NB4 (cell line): Measurements from ENCODE around the gene PDZD2.

Experiments used
- DNase-seq: peaks from one replicate; pipeline ENCODE4 v3.0.0; 2010; ENCODE audit warnings: low read depth
- H3K4me3 ChIP-seq: one replicate; pipeline ENCODE4 v1.5.1; 2011; ENCODE audit warnings: mild to moderate bottlenecking, low read depth, low read length, moderate library complexity
- CTCF ChIP-seq: IDR thresholded peaks from one replicate; pipeline ENCODE4 v1.5.1; 2012; ENCODE audit warnings: low read depth, low read length
- MAX ChIP-seq: IDR thresholded peaks from 2 replicates; pipeline ENCODE4 v1.6.1; 2011; ENCODE audit warnings: low read depth, low read length
- MYC ChIP-seq: IDR thresholded peaks from 2 replicates; pipeline ENCODE4 v1.6.1; 2011; ENCODE audit warnings: low read depth, low read length
- POLR2A ChIP-seq: IDR thresholded peaks from 2 replicates; pipeline ENCODE4 v1.6.1; 2011; ENCODE audit warnings: mild to moderate bottlenecking; ENCODE audit not compliant: insufficient read length; ENCODE audit errors: extremely low read depth

The PDZD2 gene

GRCh38 chr5:31995006-31995405 is 356.1 kb downstream of the PDZD2 start:
- no peak for DNase-seq

GRCh38 chr5:31995714-31996113 is 356.8 kb downstream of the PDZD2 start:
- H3K4me3 ChIP-seq, result no peak overlapping the region
- no peak for TF ChIP-seq POLR2A
- TF ChIP-seq CTCF, result no peak
- TF ChIP-seq MYC, result no peak
- TF ChIP-seq MAX, result no peak
- no peak for DNase-seq

More at GRCh38 chr5:31995006-31995405, 356.1 kb downstream of the PDZD2 start:
- no peak for TF ChIP-seq MAX
- TF ChIP-seq MYC, result no peak
- no peak overlapping the region for H3K4me3 ChIP-seq

GRCh38 chr5:31996909-31997308 is 358.0 kb downstream of the PDZD2 start:
- TF ChIP-seq MAX (no peak), CTCF (no peak), MYC (no peak), POLR2A (no peak)
- no peak overlapping the region for H3K4me3 ChIP-seq
- no peak for DNase-seq

GRCh38 chr5:31999470-31999869 is 360.5 kb downstream of the PDZD2 start:
- H3K4me3 ChIP-seq, result no peak overlapping the region
- DNase-seq, result no peak
- TF ChIP-seq POLR2A (no peak), MAX (no peak), MYC (no peak), CTCF (no peak)

- no peak for DNase-seq
- TF ChIP-seq MAX, result no peak
- no peak for TF ChIP-seq CTCF
- TF ChIP-seq MYC, result no peak
- no peak for TF ChIP-seq POLR2A
- no peak overlapping the region for H3K4me3 ChIP-seq
Observed at GRCh38 chr5:32000731-32001130, 361.8 kb downstream of the PDZD2 start.

- no peak for DNase-seq
- TF ChIP-seq MYC, result no peak
- no peak for TF ChIP-seq POLR2A
- TF ChIP-seq MAX, result no peak
- no peak for TF ChIP-seq CTCF
- no peak overlapping the region for H3K4me3 ChIP-seq
Observed at GRCh38 chr5:32001284-32001683, 362.4 kb downstream of the PDZD2 start.
